Midbrain (tissue), 1 donor: ENCODE data around the gene GBP4.
A peak's percentile ranks its signal among the peaks of the same experiment; 100 is the strongest.
"Not testable (repeated sequence)": the region's sequence is repeated elsewhere in the genome, so short reads cannot be mapped to it uniquely, and the experiment has no call there.

Experiments used
- DNase-seq: peaks from one replicate; lab custom pipeline; 2025; lab: John Stamatoyannopoulos, UW

GBP4 gene

GRCh38 chr1:89198491-89199072 is at the start of gene GBP4:
GBP4 (minus strand) TSS chr1:89198942; CDS start chr1:89198834, 108 bp downstream.
- peak; percentile 27 for DNase-seq

GRCh38 chr1:89243046-89243445 is 44.3 kb upstream of the GBP4 start:
- DNase-seq, result no peak

- DNase-seq, result no peak
Measured at GRCh38 chr1:89221341-89221740, 22.6 kb upstream of the GBP4 start.

GRCh38 chr1:89219851-89220250 is 21.1 kb upstream of the GBP4 start:
- DNase-seq, result not testable (repeated sequence)

GRCh38 chr1:89218941-89219340 is 20.2 kb upstream of the GBP4 start:
- not testable (repeated sequence) for DNase-seq

- no peak for DNase-seq
Measured at GRCh38 chr1:89213347-89213746, 14.6 kb upstream of the GBP4 start.

GRCh38 chr1:89211035-89211634 is 12.4 kb upstream of the GBP4 start:
- DNase-seq, result no peak

GRCh38 chr1:89206373-89206772 is 7.6 kb upstream of the GBP4 start:
- no peak for DNase-seq

GRCh38 chr1:89203166-89203565 is 4.4 kb upstream of the GBP4 start:
- no peak for DNase-seq

- DNase-seq, result no peak
Measured at GRCh38 chr1:89201106-89201794, 2.5 kb upstream of the GBP4 start.

GRCh38 chr1:89200663-89201062 is 1.9 kb upstream of the GBP4 start:
- no peak for DNase-seq

GRCh38 chr1:89199525-89200031 is 836 bp upstream of the GBP4 start:
- no peak for DNase-seq

GRCh38 chr1:89198081-89198480 is 661 bp downstream of the GBP4 start:
- no peak for DNase-seq

GRCh38 chr1:89195476-89195875 is 3.3 kb downstream of the GBP4 start:
- DNase-seq, result no peak

GRCh38 chr1:89191314-89191713 is 7.4 kb downstream of the GBP4 start:
- DNase-seq, result no peak

- no peak for DNase-seq
Measured at GRCh38 chr1:89190017-89190416, 8.7 kb downstream of the GBP4 start.

- DNase-seq, result no peak
Measured at GRCh38 chr1:89179343-89179742, 19.4 kb downstream of the GBP4 start.

- DNase-seq, result no peak
Measured at GRCh38 chr1:89176971-89177370, 21.8 kb downstream of the GBP4 start.

- DNase-seq, result no peak
Measured at GRCh38 chr1:89175601-89176256, 23.0 kb downstream of the GBP4 start, which contains the start of gene GBP7. GBP7 (minus strand) TSS chr1:89176003; CDS start chr1:89171935, 4,068 bp downstream.

- no peak for DNase-seq
Measured at GRCh38 chr1:89174491-89174890, 24.3 kb downstream of the GBP4 start.

GRCh38 chr1:89172468-89173143 is 26.1 kb downstream of the GBP4 start:
- DNase-seq, result no peak

GRCh38 chr1:89171067-89171438 is 27.7 kb downstream of the GBP4 start:
- DNase-seq, result no peak
